ENCODE results near the gene IFT81.

- no peak for TF ChIP-seq CC2D1A (CRISPR knock-in tag; IDR thresholded peaks at IDR 0.05)
- TF ChIP-seq NKX3-1 (CRISPR knock-in tag; IDR thresholded peaks at IDR 0.05), result no peak
- no peak for TF ChIP-seq HOMEZ (CRISPR knock-in tag; IDR thresholded peaks at IDR 0.05; ENCODE audit: low read depth)
- TF ChIP-seq CBFB (CRISPR knock-in tag; IDR thresholded peaks at IDR 0.05), result no peak
- no peak for TF ChIP-seq CTCF (CRISPR knock-in tag; IDR thresholded peaks at IDR 0.05)
- no peak for TF ChIP-seq POLR2A (IDR thresholded peaks at IDR 0.05; ENCODE audit: insufficient read depth in 1 of 2, low read depth in 2 of 2, low read length in 2 of 2)
- TF ChIP-seq ZSCAN9 (CRISPR knock-in tag; IDR thresholded peaks at IDR 0.05; ENCODE audit: borderline replicate concordance), result no peak
- no peak for TF ChIP-seq FOXO4 (CRISPR knock-in tag; conservative IDR thresholded peaks at IDR 0.05)
- no peak for TF ChIP-seq RFX1 (IDR thresholded peaks at IDR 0.05)
- TF ChIP-seq TP53 (CRISPR knock-in tag; conservative IDR thresholded peaks at IDR 0.05), result no peak
- no peak for TF ChIP-seq SUZ12 (IDR thresholded peaks at IDR 0.05; ENCODE audit: low read depth, low read length)
- TF ChIP-seq BRF2 (CRISPR knock-in tag; IDR thresholded peaks at IDR 0.05), result no peak
- TF ChIP-seq KDM5A (IDR thresholded peaks at IDR 0.05; ENCODE audit: borderline replicate concordance, low read length), result no peak
- TF ChIP-seq MED1 (CRISPR knock-in tag; IDR thresholded peaks at IDR 0.05), result no peak
Measured at GRCh38 chr12:110156766-110157165, 32.6 kb downstream of the IFT81 start.

All from HepG2 (cell line).